Right lung (tissue), 5 donors: ENCODE results near the gene ALPG. TPM values are rescaled to one million over a fixed set of nuclear protein-coding genes. Genes with fewer than 3 reads are reported as not detected.
"Not testable (repeated sequence)": the region's sequence is repeated elsewhere in the genome, so short reads cannot be mapped to it uniquely, and the experiment has no call there.

Source experiments
- DNase-seq, 2 donors: peaks; one replicate each; pipeline ENCODE4 v3.0.0-alpha.2; 2013
- polyA plus RNA-seq, 5 donors: library from polyadenylated mRNA; unstranded; fragments of 120-200 nt; gene quantifications; one replicate each; pipeline versions ENCODE4 v1.2.1 to v1.2.3, GENCODE V29; 2013; ENCODE audit warnings: inconsistent platforms in 1 of 5, low replicate concordance in 1 of 5; ENCODE audit not compliant: insufficient read length in 5 of 5, insufficient read depth in 1 of 5

Gene ALPG
- polyA plus RNA-seq, 5 donors = 0.05 to 0.12 (median 0.05) TPM; not detected in 2

GRCh38 chr2:232395586-232395985 is 11.1 kb upstream of the ALPG start:
- DNase-seq = no peak

DNA sequence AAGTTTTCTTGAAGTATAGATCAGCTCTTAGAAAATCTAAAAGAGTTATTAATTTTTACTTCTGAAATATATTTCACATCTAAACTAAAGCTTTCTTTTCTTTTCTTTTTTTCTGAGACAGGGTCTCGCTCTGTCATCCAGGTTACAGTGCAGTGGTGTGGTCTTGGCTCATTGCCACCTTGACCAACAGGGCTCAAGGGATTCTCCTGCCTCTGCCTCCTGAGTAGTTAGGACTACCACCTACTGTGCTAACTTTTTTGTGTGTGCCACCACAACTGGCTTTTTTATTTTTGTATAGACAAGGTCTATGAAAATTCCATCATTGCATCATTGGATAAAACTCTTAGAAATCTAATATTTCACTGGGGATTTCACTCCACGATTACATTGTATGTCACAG is 10.0 kb upstream of the ALPG start:
- DNase-seq = no peak

DNA sequence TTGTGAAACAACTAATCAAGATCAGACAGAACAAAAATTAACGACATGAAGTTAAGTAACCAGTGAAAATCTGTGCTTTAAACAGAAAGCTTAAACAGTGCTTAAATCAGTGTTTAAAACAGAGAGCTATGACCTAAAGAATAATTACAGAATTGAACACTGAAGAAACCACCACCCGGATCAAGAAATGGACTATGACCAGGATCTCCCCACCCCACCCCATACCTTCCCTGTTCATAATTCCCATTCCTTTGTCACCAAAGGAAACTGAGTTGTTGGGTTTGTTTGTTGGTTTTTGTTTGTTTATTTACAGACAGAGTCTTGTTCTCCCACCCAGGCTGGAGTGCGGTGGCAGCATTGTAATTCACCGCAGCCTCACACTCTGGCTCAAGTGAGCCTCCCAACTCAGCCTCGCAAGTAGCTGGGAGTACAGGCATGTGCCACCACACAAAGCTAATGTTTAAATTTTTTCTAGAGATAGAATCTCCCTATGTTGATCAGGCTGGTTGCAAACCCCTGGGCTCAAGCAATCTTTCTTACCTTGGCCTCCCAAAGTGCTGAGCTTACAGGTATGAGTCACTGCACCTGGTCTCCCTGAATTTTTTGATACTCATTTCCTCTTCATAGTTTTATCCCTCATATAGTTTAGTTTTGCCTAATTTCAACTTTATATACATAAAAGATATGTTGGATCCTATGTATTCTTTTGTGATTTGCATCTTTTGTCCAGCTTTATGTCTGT is 8.2 kb upstream of the ALPG start:
- no peak for DNase-seq

GRCh38 chr2:232400256-232401015 is 6.2 kb upstream of the ALPG start:
- DNase-seq = no peak

DNA sequence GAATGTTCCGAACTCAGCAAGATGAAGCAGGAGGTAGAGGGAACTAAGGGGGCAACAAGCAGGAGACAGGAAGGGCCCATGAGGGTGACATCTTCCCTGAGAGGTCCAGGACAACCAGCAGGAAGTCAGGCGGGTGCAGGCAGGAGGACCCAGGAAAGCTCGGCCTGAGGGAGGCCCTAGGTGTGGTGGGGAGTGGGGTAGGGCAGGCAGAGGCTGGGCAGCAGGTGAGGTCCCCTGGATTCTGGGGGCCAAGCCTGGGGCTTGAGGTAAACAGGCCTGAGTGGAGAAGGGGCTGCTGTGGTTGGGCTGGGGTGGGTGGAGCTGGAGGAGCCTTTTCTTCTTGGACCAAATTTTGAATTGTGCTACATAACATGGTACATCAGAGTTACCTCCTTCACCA is 4.1 kb upstream of the ALPG start:
- no peak for DNase-seq

GRCh38 chr2:232405943-232406510 is 617 bp upstream of the ALPG start:
- DNase-seq = no peak

DNA sequence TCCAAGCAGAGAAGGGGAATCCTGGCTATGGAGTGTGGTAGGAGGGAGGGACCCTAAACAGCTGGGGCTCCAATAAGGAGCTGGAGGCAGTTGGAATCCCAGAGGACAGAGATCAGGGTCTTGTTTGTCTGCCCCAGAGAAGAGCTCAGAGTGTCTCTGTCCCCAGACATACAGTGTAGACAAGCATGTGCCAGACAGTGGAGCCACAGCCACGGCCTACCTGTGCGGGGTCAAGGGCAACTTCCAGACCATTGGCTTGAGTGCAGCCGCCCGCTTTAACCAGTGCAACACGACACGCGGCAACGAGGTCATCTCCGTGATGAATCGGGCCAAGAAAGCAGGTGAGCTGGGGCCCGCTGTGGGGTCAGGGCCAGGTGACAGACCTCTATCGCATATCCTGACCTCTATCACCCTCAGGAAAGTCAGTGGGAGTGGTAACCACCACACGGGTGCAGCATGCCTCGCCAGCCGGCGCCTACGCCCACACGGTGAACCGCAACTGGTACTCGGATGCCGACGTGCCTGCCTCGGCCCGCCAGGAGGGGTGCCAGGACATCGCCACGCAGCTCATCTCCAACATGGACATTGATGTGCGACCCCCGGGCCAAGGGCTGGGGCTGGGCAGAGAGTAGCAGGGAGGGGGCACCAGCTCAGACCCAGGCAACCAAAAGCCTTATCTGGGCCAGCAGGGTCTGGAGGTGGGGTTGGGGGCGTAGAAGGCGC is 945 bp downstream of the ALPG start:
- DNase-seq = not testable (repeated sequence)

GRCh38 chr2:232408269-232408668 is 1.6 kb downstream of the ALPG start:
- DNase-seq = not testable (repeated sequence)

GRCh38 chr2:232409617-232410016 is 3.0 kb downstream of the ALPG start:
- not testable (repeated sequence) for DNase-seq

DNA sequence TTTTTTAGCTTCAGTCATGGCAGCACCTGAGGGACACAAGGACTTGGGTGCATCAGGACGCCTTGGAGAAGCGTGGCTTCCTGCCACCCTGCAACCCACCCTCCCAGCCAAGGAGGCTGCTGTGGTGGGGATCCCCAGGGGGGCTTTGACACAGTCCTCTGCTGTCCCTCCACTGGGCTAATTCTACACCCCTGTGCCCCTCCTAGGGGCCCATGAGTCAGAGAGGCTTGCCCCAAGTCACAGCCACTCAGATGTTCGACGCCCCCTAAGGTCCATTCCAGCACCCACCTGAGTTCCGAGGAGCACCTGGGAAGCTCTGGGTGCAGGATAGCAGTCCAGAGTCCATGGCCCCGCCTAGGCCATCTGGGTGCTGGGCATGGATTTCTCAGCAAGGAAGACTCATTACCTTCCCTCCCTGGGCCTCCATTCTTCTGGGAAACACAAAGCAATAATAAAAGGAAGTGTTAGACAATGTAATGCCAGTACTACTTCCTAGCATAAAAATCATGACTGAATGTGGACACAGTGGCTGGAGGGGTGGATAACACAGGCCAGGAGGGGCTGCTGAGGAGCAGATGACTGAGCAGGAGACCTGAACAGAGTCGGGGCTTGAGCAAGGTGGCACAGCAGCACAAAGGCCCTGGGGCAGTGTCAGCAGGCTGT is 3.7 kb downstream of the ALPG start:
- no peak for DNase-seq

- DNase-seq = no peak
Observed at GRCh38 chr2:232411901-232412629, 5.4 kb downstream of the ALPG start.

GRCh38 chr2:232412986-232413385 is 6.3 kb downstream of the ALPG start:
- DNase-seq = no peak

- no peak for DNase-seq
Observed at GRCh38 chr2:232415138-232415690, 8.6 kb downstream of the ALPG start.

DNA sequence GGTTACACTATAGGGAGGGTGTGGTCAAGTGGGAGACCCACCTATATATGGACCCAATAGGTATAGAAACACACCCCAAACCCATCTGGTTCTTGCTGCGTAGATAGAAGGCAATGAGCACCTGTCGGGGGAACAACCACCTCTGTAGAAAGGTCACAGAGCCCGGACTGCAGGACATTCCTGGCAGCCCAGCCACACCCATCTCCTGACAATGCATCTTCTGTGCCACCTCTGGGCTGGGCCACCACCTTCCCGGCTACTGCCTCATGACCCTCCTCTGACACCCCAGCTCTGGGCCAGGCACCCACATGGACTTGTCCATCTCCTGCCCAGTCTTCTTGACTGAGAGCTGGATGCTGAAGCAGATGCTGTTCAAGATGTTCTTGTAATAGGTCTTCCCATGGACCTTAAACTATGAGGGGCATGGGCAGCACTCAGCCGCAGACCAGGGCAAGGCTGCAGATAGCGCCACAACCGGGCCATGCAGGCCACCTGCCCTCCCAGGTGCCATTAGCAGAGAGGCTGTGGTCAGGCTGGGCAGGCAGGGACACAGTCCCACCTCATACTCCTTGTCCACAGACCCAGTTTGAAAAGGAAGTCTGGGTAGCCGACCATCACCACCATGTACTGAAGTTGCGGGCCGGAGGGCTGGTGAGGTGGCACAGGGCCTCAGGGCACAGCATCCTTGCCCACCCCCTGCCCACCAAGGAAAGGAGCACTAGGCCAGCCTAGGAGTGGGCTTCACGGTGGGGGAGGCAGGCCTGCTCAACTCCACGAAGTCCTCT is 9.3 kb downstream of the ALPG start:
- DNase-seq = no peak

- no peak for DNase-seq
Observed at GRCh38 chr2:232416521-232417470, 10.2 kb downstream of the ALPG start.

DNA sequence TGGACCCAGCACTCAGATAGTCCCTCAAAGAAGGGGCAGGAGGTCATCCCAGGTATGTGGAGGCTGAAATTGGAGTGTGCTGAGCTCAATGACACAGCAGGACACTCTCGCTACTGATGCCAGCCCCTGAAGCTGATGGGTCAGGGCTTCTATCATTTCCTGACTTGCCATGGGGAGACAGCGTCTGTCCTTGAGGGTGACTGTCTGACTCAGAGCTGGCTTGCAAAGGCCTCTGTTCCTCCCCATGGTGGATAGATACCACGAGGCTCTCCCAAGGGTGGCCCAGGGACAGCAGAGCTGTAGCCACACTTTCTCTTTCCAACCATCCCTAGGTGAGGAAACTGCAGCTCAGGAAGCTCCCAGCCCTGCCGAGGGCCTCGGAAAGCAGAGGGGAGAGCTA is 10.8 kb downstream of the ALPG start:
- no peak for DNase-seq

DNA sequence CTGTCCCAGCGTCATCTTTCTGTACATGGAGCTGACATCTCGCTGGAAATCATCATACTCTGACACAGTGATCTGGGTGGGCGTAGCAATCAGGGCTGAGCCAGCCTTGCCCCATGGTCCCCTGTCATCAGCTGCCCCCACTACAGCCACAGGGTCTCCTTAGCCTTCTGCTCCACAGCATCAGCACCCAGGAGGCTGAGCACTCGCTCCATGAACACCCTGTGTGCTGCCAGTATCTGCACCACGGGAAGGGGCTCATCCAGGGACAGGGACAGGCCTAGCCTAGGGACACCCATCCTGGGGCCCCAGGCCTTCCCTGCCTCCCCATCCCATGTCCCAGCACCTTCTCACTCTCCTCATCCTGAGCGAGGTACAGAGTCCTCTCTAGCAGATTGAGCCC is 11.4 kb downstream of the ALPG start:
- DNase-seq = no peak

DNA sequence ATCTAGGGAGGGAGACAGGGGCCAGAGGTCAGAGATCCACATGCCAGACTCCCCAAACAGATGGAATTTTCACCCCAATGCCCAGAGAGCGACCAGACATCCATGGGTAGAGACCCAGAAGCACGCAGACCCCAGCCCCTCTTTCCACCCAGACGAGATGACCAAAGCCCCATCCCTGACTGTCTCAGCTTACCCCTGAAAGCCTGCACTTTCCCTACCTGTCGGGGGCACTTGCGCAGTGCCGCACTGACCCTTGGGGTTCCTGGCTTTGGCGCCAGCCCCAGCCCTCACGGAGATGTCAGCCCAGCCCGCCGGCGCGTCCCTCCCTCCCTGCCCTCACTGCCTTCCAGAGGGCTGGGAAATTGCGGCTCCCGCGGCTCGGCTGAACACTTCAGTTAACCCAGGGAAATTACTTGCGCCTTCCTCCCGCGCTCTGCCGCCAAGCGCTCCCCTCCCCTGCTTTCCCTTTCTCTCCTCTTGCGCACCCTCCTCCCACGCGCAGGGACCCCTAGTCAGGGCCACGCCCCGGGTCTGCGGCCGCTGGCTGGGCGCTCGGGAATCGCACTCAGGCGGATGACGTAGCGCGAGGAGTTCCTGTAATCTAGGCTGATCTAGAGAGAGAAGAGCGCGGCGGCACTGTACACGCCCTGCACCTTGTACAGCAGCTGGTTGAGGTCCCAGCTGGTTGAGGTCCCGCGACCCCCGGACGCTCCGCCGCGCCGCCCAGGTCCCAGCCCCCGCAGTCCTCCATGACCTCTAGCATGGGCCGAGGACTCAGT is 12.0 kb downstream of the ALPG start:
- DNase-seq = peak in 1 of 2 donors; percentile 14
